ENCODE data around the gene BRSK2. TPM values are rescaled to one million over a fixed set of nuclear protein-coding genes. Genes with fewer than 3 reads are reported as not detected.
A peak's percentile ranks its signal among the peaks of the same experiment; 100 is the strongest.

Gene BRSK2
- total RNA-seq, 2 experiments from 2014 or later = 0.22 to 0.55 TPM

DNA sequence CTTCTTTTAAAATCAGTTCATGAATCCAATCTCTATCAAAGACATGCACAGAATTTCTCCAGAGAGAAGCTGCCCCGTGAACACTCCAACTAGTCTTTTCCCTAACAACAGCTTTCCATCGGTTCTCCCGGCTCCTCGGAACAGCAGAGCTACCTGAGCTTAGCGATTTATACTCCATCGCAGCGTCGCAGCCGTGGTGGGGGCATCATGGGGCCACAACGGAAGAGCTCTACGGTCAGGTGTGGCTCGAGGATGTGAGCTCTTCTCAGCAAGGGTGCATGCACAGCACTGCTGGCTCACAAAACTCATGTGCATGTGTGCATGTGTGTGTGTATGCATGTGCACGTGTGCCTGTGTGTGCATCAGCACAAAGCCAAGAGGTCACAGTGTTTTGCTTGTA is 108.5 kb downstream of the BRSK2 start:
- peaks cover 25% of the 10 kb centered on the region for H3K4me1 ChIP-seq (ENCODE audit: insufficient read depth, low read length)
- Mint-ChIP-seq H3K27me3 (no peaks in the 10 kb centered on the region), H3K36me3 (ENCODE audit: low read depth) (peaks cover 34% of the 10 kb centered on the region), H3K4me3 (no peak overlapping the region), H3K9me3 (no peaks in the 10 kb centered on the region), H3K27ac (no peak overlapping the region), H3K4me1 (ENCODE audit: low read depth) (peaks cover 79% of the 10 kb centered on the region)
- H3K36me3 ChIP-seq (ENCODE audit: insufficient read depth, low read length) = peaks cover 12% of the 10 kb centered on the region
- ChIA-PET POLR2A (no interaction called here), CTCF (interaction anchor here (1.6 kb wide), 1 partner anchor 77 kb away, joined by 3 read pairs; no protein-coding TSS in a partner anchor)
- intact Hi-C loops (cut with DNase I, micrococcal nuclease) = no loop called here
- DNase-seq (no peak), ATAC-seq (ENCODE audit: poor library complexity) (no peak)
- H3K27me3 ChIP-seq (ENCODE audit: control insufficient read depth in 1 of 2, insufficient read depth in 2 of 2, low read length in 2 of 2) = no peaks in the 10 kb centered on the region
- H3K27ac ChIP-seq (ENCODE audit: low read depth in 1 of 2, low read length in 2 of 2) = no peak overlapping the region
- no peak overlapping the region for H3K4me3 ChIP-seq (ENCODE audit: low read length)
- TF ChIP-seq, protein P1, sequence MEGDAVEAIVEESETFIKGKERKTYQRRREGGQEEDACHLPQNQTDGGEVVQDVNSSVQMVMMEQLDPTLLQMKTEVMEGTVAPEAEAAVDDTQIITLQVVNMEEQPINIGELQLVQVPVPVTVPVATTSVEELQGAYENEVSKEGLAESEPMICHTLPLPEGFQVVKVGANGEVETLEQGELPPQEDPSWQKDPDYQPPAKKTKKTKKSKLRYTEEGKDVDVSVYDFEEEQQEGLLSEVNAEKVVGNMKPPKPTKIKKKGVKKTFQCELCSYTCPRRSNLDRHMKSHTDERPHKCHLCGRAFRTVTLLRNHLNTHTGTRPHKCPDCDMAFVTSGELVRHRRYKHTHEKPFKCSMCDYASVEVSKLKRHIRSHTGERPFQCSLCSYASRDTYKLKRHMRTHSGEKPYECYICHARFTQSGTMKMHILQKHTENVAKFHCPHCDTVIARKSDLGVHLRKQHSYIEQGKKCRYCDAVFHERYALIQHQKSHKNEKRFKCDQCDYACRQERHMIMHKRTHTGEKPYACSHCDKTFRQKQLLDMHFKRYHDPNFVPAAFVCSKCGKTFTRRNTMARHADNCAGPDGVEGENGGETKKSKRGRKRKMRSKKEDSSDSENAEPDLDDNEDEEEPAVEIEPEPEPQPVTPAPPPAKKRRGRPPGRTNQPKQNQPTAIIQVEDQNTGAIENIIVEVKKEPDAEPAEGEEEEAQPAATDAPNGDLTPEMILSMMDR (IDR thresholded peaks at IDR 0.05) = no peak
- H3K9me3 ChIP-seq (ENCODE audit: control insufficient read depth in 1 of 2, insufficient read depth in 1 of 2, low read length in 2 of 2) = peaks cover 0 to 10% of the 10 kb centered on the region in 2 experiments

DNA sequence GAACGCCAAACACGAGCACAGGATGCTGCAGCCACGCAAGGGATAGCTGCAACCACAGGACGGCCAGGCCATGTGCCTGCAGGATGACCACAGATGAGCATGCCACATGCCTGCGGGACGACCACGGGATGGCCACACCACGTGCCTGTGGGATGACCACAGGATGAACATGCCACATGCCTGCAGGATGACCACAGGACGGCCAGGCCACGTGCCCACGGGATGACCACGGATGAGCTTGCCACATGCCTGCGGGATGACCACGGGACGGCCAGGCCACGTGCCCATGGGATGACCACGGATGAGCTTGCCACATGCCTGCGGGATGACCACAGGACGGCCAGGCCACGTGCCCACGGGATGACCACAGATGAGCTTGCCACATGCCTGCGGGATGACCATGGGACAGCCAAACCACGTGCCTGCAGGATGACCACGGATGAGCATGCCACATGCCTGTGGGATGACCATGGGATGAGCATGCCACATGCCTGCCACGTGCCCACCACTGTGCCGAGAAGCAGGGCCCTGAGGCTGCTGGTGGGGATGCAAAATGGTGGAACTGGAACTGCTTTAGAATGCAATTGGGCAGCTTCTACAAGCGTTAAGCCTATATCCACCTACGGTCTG is 109.6 kb downstream of the BRSK2 start:
- H3K36me3 Mint-ChIP-seq (ENCODE audit: low read depth) = peaks cover 34% of the 10 kb centered on the region

DNA sequence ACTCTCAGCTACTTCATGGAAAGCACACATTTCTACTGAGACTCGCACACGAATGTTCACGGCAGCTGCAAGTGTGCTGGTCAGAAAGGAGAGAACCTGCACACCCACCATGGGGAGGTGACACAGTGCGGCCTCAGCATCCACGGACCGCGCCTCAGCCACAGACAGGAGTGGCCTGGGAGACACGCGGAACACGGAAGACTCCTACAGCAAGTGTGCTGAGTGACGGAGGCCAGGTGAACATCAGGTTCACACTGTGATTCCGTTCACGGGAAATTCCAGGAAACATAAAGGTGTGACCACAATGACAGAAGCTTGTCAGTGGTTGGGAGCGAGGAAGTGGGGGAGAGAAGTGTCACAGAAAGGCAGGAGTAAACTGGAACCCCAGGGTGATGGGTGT is 110.2 kb downstream of the BRSK2 start:
- H3K4me1 ChIP-seq (ENCODE audit: insufficient read depth, low read length) = peaks cover 26% of the 10 kb centered on the region
- H3K9me3 ChIP-seq (ENCODE audit: control insufficient read depth in 1 of 2, insufficient read depth in 1 of 2, low read length in 2 of 2) = peaks cover 0 to 10% of the 10 kb centered on the region in 2 experiments
- H3K4me3 ChIP-seq (ENCODE audit: low read length) = no peak overlapping the region
- ChIA-PET POLR2A (no interaction called here), CTCF (interaction anchor here (0.9 kb wide), 1 partner anchor 75 kb away, joined by 3 read pairs; no protein-coding TSS in a partner anchor)
- Mint-ChIP-seq H3K9me3 (no peaks in the 10 kb centered on the region), H3K4me3 (no peak overlapping the region), H3K27ac (no peak overlapping the region), H3K4me1 (ENCODE audit: low read depth) (peaks cover 63% of the 10 kb centered on the region), H3K36me3 (ENCODE audit: low read depth) (peaks cover 34% of the 10 kb centered on the region), H3K27me3 (no peaks in the 10 kb centered on the region)
- ATAC-seq (ENCODE audit: poor library complexity) = no peak
- TF ChIP-seq, protein P1 (IDR thresholded peaks at IDR 0.05) = no peak
- H3K36me3 ChIP-seq (ENCODE audit: insufficient read depth, low read length) = peaks cover 14% of the 10 kb centered on the region
- intact Hi-C loops (cut with DNase I, micrococcal nuclease) = no loop called here
- no peak for DNase-seq
- H3K27me3 ChIP-seq (ENCODE audit: control insufficient read depth in 1 of 2, insufficient read depth in 2 of 2, low read length in 2 of 2) = no peaks in the 10 kb centered on the region
- H3K27ac ChIP-seq (ENCODE audit: low read depth in 1 of 2, low read length in 2 of 2) = no peak overlapping the region

More for the DNA sequence above, 109.6 kb downstream of the BRSK2 start:
- Mint-ChIP-seq H3K4me3 (no peak overlapping the region), H3K4me1 (ENCODE audit: low read depth) (peaks cover 68% of the 10 kb centered on the region), H3K9me3 (no peaks in the 10 kb centered on the region), H3K27ac (peak overlapping the region; percentile 14), H3K27me3 (no peaks in the 10 kb centered on the region)
- peaks cover 0 to 10% of the 10 kb centered on the region in 2 experiments for H3K9me3 ChIP-seq (ENCODE audit: control insufficient read depth in 1 of 2, insufficient read depth in 1 of 2, low read length in 2 of 2)
- ChIA-PET POLR2A (no interaction called here), CTCF (interaction anchor here (0.9 kb wide), 1 partner anchor 75 kb away, joined by 3 read pairs; no protein-coding TSS in a partner anchor)
- ATAC-seq (ENCODE audit: poor library complexity) = no peak
- TF ChIP-seq, protein P1 (IDR thresholded peaks at IDR 0.05) = no peak
- no peak for DNase-seq
- H3K36me3 ChIP-seq (ENCODE audit: insufficient read depth, low read length) = peaks cover 14% of the 10 kb centered on the region
- no peak overlapping the region for H3K4me3 ChIP-seq (ENCODE audit: low read length)
- peaks cover 26% of the 10 kb centered on the region for H3K4me1 ChIP-seq (ENCODE audit: insufficient read depth, low read length)
- no peak overlapping the region for H3K27ac ChIP-seq (ENCODE audit: low read depth in 1 of 2, low read length in 2 of 2)
- intact Hi-C loops (cut with DNase I, micrococcal nuclease) = no loop called here
- H3K27me3 ChIP-seq (ENCODE audit: control insufficient read depth in 1 of 2, insufficient read depth in 2 of 2, low read length in 2 of 2) = no peaks in the 10 kb centered on the region
